Brain pericyte (primary cell): ENCODE data around the gene NTNG1.

Experiments used
- DNase-seq: peaks from one replicate; pipeline ENCODE4 v3.0.0-alpha.2; 2012; ENCODE audit warnings: low read depth, low spot score

The NTNG1 gene

DNA sequence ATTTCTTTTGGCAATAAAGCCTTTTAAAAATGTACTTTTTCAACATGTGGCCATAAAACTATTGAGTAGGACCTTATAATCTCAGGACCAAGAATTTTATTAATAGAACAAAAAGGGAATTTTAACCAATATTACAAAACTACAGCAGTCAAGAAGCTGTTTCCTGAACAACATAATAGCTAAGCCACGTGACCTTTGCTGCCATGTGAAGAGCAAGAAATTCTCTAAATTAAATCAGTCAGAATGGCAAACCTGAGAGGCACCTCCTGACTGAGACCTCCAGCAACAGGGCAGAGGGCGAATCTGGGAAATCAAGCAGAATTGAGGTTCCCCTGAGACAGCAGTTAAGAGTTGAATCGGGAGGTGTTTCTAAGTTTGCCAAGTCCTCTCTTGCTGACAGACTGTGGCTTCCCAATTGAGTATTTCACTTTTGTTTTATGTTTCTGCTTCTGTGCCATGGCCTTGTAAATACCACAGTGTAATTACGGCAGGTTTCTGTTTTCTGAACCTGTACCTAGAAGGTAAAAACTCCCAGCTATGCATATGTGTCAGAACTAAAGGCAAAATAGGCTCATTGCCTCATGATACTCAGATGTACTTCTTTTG is 358.4 kb downstream of the NTNG1 start:
- DNase-seq, result no peak

DNA sequence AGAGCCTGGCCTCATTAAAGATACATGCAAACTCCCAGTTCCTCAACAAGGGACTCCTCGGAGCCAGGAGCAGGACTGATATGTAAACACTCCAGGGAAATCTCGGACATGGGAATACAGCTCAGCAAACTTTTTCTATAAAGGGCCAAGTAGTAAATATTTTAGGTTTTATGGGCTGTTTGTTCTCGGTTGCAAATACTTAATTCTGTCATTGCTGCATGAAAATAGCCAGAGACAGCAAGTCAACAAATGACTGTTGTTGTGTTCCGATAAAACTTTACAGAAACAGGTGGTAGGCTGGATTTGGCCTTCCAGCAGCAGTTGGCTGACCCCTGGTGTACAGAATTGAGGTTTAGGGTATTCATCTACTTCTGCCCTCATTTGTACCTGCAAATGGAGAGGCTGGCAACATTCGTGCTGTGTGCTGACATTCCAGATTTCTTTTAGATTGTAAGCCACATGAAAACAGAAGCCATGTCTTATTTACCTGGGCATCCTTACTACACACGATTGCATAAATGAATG is 360.3 kb downstream of the NTNG1 start:
- DNase-seq, result no peak

GRCh38 chr1:107510347-107510746 is 369.5 kb downstream of the NTNG1 start:
- no peak for DNase-seq

GRCh38 chr1:107512836-107513235 is 372.0 kb downstream of the NTNG1 start:
- DNase-seq, result no peak

GRCh38 chr1:107514841-107515240 is 374.0 kb downstream of the NTNG1 start:
- DNase-seq, result no peak

DNA sequence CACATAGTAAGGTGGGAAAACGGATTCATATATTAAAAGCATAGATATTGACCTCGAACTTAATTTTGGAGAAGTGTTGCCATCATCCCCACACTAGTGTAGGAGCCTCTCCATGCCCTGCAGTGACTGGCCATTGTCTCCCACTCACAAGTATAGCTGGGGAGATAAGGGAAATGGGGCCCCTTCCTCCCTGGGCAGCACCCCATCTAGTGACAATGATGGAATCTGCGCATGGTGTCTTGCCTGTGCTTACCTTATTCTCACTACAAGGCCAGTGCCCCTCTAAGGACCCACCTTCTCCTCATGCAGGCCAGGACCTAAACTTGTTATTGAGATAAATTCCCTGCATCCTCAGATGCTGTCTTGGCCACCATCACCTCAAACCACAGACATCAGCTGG is 374.9 kb downstream of the NTNG1 start:
- DNase-seq, result no peak

DNA sequence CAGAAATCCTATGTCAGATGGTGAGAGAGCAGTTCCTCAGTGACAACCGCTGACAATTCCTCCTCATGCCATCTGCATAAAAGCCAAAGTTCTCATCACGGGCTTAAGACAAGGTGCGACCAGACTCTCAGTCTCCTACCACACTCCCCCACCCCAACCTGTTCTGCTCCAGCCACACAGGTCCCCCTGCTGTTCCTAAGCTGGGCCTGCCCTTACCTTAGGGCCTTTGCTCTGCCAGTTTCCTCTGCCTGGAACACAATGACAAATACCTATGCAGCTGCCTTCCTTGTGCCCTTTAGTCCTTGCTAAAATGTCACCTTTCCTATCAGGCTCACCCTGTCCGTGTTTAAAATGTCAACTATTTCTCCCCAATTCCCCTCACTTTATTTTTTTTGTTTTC is 382.2 kb downstream of the NTNG1 start:
- no peak for DNase-seq

DNA sequence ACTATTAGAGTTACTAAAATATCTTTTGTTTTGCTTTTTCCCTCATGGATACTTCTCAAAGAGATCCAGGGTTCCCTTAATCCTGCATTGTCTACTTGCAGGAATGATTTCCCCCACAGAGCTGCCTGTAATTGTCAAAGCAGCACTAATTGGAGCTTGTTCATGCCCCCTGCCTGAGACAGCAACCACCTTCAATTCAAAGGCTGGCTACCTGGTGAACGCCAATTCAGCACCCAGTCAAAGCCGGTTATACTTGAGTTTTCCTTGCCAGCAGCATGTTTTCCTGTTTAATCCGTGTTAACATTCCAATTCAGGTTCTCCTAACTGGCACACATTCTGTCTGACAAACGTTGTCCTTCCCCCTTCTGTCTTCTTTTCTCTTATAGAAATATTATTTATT is 382.9 kb downstream of the NTNG1 start:
- no peak for DNase-seq

DNA sequence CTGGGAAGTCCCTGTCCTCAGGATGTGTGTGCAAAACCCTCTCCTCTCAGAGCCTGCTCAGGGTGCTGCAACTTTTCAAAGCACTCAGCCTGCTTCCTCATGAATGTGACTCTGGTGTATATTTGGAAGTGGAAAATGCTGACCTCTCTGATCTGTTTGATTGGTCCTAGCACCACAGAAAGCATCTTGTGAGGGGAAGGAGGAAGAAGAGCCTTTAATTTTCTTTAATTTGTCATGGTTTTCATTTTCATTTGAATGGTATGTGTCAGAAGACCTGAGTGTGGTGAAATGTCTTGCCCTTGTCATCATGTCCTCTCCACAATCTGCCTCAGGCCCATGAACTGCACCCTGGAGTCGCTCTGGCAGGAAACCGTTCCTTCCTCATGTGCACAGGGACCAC is 383.5 kb downstream of the NTNG1 start:
- DNase-seq, result no peak

GRCh38 chr1:107525145-107525544 is 384.3 kb downstream of the NTNG1 start:
- no peak for DNase-seq

- no peak for DNase-seq
Observed at GRCh38 chr1:107525961-107526360, 385.1 kb downstream of the NTNG1 start.

- DNase-seq, result no peak
Observed at GRCh38 chr1:107526524-107527198, 385.8 kb downstream of the NTNG1 start.

- no peak for DNase-seq
Observed at GRCh38 chr1:107529511-107530149, 388.8 kb downstream of the NTNG1 start.

DNA sequence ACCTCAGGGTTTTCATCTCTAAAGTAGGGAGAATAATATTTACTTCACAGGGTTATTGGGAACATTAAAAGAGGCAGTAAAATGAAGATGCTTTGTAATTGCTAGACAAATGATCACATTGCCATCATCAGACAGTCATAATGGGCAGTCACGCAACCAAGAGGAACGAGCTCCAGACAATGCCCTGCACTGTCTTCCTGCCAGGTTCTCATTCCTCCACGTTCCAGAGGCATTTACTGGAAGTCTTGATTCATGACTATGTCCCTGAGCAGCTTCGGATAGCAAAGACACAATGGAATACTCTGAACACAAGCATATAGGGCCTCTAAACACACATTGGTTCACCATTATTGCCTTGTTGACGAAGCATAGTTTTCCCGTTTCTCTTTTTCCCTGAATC is 389.7 kb downstream of the NTNG1 start:
- no peak for DNase-seq

DNA sequence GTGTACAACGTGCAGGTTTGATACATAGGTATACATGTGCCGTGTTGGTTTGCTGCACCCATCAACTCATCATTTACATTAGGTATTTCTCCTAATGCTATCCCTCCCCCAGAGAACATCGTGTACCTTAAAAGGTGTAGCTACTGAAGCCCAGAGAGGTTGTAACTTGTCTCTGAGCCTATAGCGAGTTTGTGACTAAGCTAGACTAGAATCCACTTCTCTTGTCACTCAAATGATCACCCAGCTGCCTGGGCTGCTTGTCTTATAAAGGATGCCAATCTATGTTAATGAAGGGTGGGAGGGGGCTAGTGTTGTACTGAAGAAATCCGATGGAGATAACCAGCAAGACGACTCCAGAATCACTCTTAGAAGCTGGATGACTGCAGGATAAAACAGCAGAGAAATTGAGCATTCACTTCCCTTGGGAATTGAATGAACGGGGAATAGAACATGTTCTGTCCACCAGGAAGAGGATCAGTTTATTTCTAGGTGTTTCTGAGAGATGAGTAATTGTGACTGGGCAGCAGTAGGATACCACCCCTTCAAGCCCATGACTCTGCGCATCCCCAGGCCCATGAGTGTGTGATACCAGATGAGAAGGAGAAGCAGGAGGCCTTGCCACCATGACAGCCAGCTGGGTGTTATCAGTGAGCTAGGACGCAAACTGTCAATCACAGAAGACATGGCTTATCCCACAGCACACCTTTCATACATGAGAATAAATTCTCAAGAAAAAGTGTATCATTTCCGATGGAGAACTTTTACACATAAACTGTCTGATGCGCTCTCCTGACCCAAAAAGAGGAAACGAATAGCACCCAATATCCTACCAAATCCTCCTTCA is 390.4 kb downstream of the NTNG1 start:
- no peak for DNase-seq

- DNase-seq, result no peak
Observed at GRCh38 chr1:107532318-107532717, 391.5 kb downstream of the NTNG1 start.
